NCI-H446 treated with DMSO at 0.1 percent for 48 hours (cell line): ENCODE results near the gene ITPRID2.
"Not testable (repeated sequence)": the region's sequence is repeated elsewhere in the genome, so short reads cannot be mapped to it uniquely, and the experiment has no call there.

Source experiments
- DNase-seq: peaks from one replicate; lab custom pipeline; 2025; lab: John Stamatoyannopoulos, UW

ITPRID2 gene

GRCh38 chr2:181916726-181917718 lies 25.5 kb downstream of the ITPRID2 start:
- no peak for DNase-seq

- DNase-seq: no peak
Measured at GRCh38 chr2:181918188-181918587, 26.7 kb downstream of the ITPRID2 start.

DNA sequence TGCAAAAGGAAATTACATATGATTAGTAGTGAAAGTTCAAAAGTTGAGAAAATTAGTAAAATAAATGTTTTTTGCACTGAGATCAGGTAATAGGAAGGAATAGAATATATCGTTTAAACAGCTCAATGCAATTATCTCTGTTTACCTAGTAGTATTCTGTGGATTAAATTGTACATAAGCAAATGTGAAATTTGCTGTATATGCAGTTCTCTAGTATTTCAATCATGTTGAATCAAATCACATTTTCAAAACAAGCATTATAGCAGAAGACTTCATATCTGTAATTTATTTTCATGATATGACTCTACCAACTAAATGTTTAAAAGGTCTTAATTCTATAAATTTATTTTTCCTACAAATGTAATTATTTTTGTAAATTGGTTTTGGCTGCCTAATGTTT lies 31.6 kb downstream of the ITPRID2 start:
- DNase-seq: no peak

- DNase-seq: no peak
Measured at GRCh38 chr2:181924336-181924735, 32.8 kb downstream of the ITPRID2 start.

DNA sequence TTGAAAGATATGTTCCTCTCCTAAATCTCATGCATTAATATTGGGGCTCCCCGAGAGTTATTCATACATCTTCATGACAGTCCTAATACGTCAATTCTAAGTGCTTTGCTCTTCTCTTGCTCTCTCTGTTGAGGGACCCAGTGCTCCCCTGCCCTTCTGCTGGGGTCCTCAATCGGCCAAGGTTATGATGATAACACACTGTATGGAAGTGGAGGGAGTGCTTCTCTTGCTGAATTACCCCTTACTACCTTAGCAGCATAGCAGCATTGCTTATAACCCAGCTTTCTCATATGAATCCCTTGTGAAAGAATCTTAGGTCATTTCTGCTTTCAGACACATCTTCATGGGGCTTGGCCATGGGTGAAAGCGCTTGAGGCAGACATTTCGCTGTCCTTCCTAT lies 43.2 kb downstream of the ITPRID2 start:
- no peak for DNase-seq

DNA sequence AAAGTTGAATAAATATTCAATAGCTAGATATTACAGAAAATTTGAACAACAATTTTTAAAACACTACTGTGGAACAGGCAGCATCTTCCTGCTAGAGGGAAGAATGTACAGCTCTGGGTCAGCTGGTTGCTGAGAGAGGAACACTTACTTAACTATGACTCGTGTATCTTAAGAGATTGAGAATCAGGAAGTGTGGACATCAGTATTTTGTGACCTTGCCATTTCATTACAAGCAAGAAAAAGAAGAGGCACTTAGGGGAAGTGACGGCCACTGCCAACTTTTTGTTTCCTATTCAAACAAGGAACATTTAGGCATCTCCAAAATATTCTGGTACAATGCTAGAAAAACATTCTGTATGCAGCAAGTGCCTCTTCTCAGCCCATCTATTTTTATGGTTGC lies 45.9 kb downstream of the ITPRID2 start:
- no peak for DNase-seq

DNA sequence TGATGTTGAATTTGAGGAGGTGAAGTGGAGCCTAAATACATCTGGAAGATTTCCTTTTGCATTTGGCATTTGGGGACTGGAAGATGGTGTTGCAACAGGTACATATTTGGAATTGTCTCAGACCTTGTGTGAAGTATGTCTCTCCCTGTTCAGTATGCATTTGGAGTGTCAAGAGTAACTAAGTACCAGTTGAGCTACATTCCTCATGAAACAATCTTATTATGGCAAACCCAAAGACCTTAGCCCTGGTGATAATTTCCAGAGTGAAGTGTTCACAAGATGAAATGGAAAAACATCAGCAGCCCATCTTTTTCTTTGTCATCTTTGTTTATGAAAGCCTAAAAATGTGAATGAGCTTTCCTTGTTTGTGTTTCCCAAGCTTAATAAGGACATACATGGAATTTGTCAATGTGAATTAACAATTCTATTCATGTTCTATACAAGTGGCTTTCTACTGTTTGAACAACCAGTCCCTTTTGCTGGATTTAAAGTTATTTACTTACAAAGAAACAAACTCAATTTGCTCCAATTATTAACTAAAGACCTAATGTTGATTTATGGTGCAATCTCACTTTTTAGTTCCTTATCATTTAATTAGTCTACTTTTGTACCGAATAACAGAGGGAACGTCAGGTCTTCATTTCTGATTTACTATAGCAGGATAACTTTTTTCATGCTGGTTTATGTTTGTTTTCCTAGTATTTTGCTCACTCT lies 52.0 kb downstream of the ITPRID2 start:
- DNase-seq: no peak

GRCh38 chr2:181944164-181944913 lies 52.8 kb downstream of the ITPRID2 start:
- no peak for DNase-seq

- no peak for DNase-seq
Measured at GRCh38 chr2:181944914-181945291, 53.4 kb downstream of the ITPRID2 start.

GRCh38 chr2:181946444-181947127 lies 55.1 kb downstream of the ITPRID2 start:
- no peak for DNase-seq

DNA sequence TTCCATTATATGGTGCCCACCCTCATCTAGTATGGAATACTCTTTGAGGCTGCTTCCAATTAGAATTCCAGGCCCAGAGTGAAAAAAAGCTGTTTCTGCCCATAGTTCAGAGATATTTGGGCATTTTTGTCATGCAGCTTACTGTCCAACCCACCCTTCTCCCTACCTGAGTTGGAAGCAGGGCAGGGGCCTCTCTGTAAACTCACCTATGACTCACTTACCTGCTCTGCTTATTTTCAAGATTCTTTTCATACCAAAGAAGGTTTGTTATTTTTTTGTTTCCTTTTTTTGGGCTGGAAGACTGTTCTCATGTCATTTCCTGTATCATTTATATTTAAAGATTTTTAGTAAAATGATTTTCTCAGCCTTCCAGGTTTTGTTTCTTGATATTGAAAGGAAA lies 55.7 kb downstream of the ITPRID2 start:
- DNase-seq: no peak

- no peak for DNase-seq
Measured at GRCh38 chr2:181948227-181948626, 56.7 kb downstream of the ITPRID2 start.

- DNase-seq: no peak
Measured at GRCh38 chr2:181949047-181949446, 57.5 kb downstream of the ITPRID2 start.

DNA sequence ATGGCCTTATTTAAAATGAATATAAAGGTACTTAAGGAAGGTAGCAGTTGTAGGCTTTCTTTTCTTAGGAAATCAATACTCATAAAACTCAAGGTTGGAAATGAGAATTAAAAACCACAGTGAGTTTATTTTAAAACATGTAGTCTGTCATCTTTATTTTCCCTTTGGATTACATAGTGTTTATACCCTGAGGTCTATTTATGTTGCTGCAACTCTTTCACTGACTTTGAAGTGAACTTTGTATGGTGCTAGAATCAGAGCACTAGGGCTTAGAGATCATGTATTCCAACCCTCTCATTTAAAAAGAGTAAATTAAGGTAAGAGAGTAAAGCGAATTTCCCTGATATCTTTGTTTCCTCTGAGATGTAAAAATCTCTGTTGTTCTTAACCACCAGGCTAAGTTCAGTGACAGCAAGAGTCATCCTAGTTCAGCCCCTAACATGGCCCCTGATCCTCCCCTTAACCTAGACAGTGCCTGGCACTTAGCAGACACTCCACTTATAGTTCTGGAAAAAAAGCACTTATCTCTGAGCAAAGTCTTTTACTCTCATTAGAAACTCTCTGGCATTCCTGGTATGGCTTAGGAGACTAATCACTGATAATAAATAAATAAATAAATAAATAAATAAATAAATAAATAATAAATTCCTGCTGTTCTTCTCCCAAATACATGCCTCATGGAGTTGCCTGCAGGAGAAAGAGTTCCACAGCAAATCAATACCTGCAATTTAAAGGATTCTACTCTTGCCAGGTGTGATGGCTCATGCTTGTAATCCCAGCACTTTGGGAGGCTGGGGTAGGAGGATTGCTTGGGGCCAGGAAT lies 61.1 kb downstream of the ITPRID2 start:
- no peak for DNase-seq

DNA sequence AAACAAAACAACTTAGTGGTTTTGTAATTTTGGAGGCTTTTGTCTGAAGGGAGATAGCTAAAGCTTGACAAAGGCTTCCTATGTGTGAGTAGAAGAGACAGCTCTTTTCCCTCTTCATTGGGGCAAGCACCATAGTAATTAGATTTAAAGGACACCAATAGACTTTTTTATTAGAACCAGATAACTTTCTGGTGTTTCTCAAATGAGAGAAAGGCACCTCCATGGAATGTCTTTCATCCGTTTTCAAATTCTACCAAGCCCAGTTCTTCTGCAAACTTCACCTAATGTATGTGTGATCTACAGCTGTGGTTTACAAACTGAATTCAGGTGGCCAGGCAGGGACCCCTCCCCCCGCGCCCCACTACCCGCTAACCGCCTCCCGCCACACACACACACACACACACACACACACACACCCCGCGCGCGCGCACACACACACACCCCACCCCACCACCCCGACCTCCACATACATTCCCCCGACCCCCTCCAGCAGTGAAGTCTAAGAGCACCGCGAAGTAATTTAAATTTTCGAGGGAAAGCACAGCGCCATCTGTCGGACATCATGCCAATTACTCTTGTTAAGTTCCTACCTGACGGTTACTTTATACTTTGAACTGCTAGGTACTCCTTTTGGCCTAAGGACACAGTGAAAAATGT lies 62.5 kb downstream of the ITPRID2 start:
- DNase-seq: no peak

GRCh38 chr2:181954538-181954883 lies 63.0 kb downstream of the ITPRID2 start:
- DNase-seq: no peak

GRCh38 chr2:181955010-181955409 lies 63.5 kb downstream of the ITPRID2 start:
- no peak for DNase-seq

GRCh38 chr2:181955866-181956265 lies 64.3 kb downstream of the ITPRID2 start:
- DNase-seq: not testable (repeated sequence)

GRCh38 chr2:181957668-181958067 lies 66.1 kb downstream of the ITPRID2 start:
- no peak for DNase-seq

GRCh38 chr2:181958726-181959125 lies 67.2 kb downstream of the ITPRID2 start:
- DNase-seq: no peak

DNA sequence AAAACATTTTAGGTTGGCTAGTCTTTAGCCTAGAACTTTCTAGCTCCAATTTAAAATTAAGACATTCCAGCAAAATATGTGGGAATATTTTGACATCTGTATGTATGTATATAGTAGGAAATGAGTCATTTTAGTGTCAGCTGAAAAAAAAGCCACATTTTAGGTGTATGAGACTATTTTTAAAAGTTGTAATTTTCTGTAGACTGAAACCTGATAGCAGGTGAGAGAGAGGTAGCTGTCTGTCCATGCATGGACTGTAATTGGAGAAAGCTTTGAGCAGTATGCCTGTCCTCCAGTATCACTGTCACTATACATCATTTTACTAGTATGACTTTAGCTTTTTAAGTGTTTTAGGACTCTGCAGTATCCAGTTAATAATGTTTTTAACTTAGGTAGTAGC lies 68.0 kb downstream of the ITPRID2 start:
- DNase-seq: no peak
